Thoracic aorta (tissue), 2 donors: Measurements from ENCODE around the gene SPOP. TPM values are rescaled to one million over a fixed set of nuclear protein-coding genes. Genes with fewer than 3 reads are reported as not detected.
"Not testable (repeated sequence)": the region's sequence is repeated elsewhere in the genome, so short reads cannot be mapped to it uniquely, and the experiment has no call there.

Experiments used
- ATAC-seq: fragments of 150-250 bp; one replicate; pipeline ENCODE4 v1.8.0; 2017; ENCODE audit warnings: low read depth; ENCODE audit not compliant: insufficient number of reproducible peaks, low FRiP score
- DNase-seq: peaks from one replicate; pipeline ENCODE4 v3.0.0-alpha.2; 2020; ENCODE audit warnings: low spot score
- H3K27ac ChIP-seq, 2 donors: fragments of 200-600 bp; sonication (generic); 1 replicate in 1 of 2; 2 replicates in 1 of 2; pipeline ENCODE4 v1.5.1; 2016; ENCODE audit warnings: mild to moderate bottlenecking in 2 of 2, moderate library complexity in 2 of 2
- H3K27me3 ChIP-seq: fragments of 200-600 bp; sonication (generic); replicated peaks from 2 replicates; pipeline ENCODE4 v1.6.0; 2016; ENCODE audit warnings: mild to moderate bottlenecking; ENCODE audit not compliant: insufficient read depth
- H3K36me3 ChIP-seq: fragments of 200-600 bp; sonication (generic); one replicate; pipeline ENCODE4 v1.5.1; 2016
- H3K4me1 ChIP-seq, 2 donors: fragments of 200-600 bp; sonication (generic); 1 replicate in 1 of 2; 2 replicates in 1 of 2; pipeline versions ENCODE4 v1.5.1 to v1.6.0; 2016; ENCODE audit warnings: low read depth in 2 of 2, mild to moderate bottlenecking in 1 of 2; ENCODE audit not compliant: control insufficient read depth in 1 of 2
- H3K4me3 ChIP-seq: fragments of 200-600 bp; sonication (generic); 2 replicates; pipeline ENCODE4 v1.5.1; 2016; ENCODE audit warnings: mild to moderate bottlenecking
- H3K9me3 ChIP-seq: fragments of 200-600 bp; sonication (generic); 2 replicates; pipeline ENCODE4 v1.5.1; 2016
- total RNA-seq, 2 donors: library from RNA; depleted of rRNA; stranded (reverse); fragments of >200 nt; gene quantifications; one replicate each; pipeline versions ENCODE4 v1.1.0 to v1.2.3, GENCODE V29; 2016
- TF ChIP-seq, protein P1 (sequence below): fragments of 200-600 bp; sonication (generic); IDR thresholded peaks from one replicate; pipeline ENCODE4 v1.5.1; 2019; ENCODE audit warnings: antibody characterized with exemption

SPOP gene
- total RNA-seq, 2 donors from 2014 or later = 97.7 to 123 TPM

GRCh38 chr17:49677134-49677932 lies 564 bp downstream of the SPOP start:
- Histone ChIP-seq H3K4me1 (peaks cover 33 to 41% of the 10 kb centered on the region in 2 donors), H3K27me3 (no peaks in the 10 kb centered on the region)

GRCh38 chr17:49676276-49676868 lies 1.5 kb downstream of the SPOP start:
- Histone ChIP-seq H3K4me3 (peak overlapping the region; percentile 76), H3K36me3 (no peaks in the 10 kb centered on the region), H3K27me3 (no peaks in the 10 kb centered on the region), H3K27ac (peak overlapping the region; percentile 96 to 97), H3K4me1 (peaks cover 35 to 49% of the 10 kb centered on the region in 2 donors), H3K9me3 (no peaks in the 10 kb centered on the region)
- ATAC-seq (no peak), DNase-seq (no peak)
- TF ChIP-seq, protein P1, sequence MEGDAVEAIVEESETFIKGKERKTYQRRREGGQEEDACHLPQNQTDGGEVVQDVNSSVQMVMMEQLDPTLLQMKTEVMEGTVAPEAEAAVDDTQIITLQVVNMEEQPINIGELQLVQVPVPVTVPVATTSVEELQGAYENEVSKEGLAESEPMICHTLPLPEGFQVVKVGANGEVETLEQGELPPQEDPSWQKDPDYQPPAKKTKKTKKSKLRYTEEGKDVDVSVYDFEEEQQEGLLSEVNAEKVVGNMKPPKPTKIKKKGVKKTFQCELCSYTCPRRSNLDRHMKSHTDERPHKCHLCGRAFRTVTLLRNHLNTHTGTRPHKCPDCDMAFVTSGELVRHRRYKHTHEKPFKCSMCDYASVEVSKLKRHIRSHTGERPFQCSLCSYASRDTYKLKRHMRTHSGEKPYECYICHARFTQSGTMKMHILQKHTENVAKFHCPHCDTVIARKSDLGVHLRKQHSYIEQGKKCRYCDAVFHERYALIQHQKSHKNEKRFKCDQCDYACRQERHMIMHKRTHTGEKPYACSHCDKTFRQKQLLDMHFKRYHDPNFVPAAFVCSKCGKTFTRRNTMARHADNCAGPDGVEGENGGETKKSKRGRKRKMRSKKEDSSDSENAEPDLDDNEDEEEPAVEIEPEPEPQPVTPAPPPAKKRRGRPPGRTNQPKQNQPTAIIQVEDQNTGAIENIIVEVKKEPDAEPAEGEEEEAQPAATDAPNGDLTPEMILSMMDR = no peak

More at GRCh38 chr17:49677134-49677932, 564 bp downstream of the SPOP start:
- peak; percentile 64 for ATAC-seq
- Histone ChIP-seq H3K36me3 (no peaks in the 10 kb centered on the region), H3K27ac (peak overlapping the region; percentile 96 to 97), H3K9me3 (no peaks in the 10 kb centered on the region), H3K4me3 (peak overlapping the region; percentile 76)
- TF ChIP-seq, protein P1 = no peak
- peak; percentile 89 for DNase-seq

DNA sequence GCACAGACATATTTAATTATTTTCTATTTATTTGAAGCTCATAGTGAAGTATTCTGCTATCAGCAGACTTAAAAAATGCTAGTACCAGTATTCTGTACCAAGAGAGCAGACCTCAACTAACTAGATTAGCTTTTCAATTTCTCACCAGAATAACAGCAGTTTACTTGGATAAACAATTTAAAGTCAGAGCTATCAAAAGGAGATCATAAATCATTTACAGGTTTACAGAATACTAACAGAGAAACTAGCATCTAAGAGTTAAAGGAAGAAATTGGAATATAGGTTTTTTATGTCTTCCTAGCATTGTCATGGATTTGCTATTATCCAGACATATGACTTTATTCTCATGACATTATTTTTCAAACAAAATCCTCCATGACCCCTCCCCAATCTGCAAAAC lies 3.4 kb downstream of the SPOP start:
- Histone ChIP-seq H3K4me1 (peaks cover 49 to 68% of the 10 kb centered on the region in 2 donors), H3K9me3 (no peaks in the 10 kb centered on the region), H3K36me3 (no peaks in the 10 kb centered on the region), H3K27me3 (no peaks in the 10 kb centered on the region), H3K4me3 (peak overlapping the region; percentile 76), H3K27ac (peak overlapping the region; percentile 96 to 97)
- DNase-seq (no peak), ATAC-seq (no peak)
- TF ChIP-seq, protein P1 = no peak

DNA sequence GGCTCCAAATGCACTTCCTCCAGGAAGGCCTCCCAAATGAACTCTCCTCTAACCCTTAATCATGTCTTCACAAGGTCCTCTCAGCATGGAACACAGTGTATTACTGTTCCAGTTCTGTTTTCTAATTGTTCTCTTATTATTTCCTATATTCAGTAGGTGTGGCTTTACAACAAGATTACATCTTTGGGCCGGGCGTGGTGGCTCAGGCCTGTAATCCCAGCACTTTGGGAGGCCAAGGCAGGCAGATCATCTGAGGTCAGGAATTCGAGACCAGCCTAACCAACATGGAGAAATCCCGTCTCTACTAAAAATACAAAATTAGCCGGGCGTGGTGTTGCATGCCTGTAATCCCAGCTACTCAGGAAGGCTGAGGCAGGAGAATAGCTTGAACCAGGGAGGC lies 4.2 kb downstream of the SPOP start:
- Histone ChIP-seq H3K4me1 (peaks cover 49 to 70% of the 10 kb centered on the region in 2 donors), H3K27ac (peak overlapping the region; percentile 33 to 96)
- H3K27me3 ChIP-seq, H3K36me3 ChIP-seq, H3K9me3 ChIP-seq, DNase-seq, H3K4me3 ChIP-seq, ATAC-seq: not testable (repeated sequence)

GRCh38 chr17:49670641-49671040 lies 7.3 kb downstream of the SPOP start:
- ATAC-seq (no peak), DNase-seq (no peak)
- Histone ChIP-seq H3K9me3 (no peaks in the 10 kb centered on the region), H3K4me1 (peaks cover 44 to 58% of the 10 kb centered on the region in 2 donors), H3K36me3 (no peaks in the 10 kb centered on the region), H3K27me3 (no peaks in the 10 kb centered on the region), H3K4me3 (peak overlapping the region; percentile 41), H3K27ac (peak overlapping the region in 1 of 2 donors; percentile 59)
- TF ChIP-seq, protein P1 = no peak
